ENCODE results near the gene KDM2A.

Gene KDM2A

GRCh38 chr11:67306769-67307544 is 187.9 kb downstream of the KDM2A start:
- no peak for DNase-seq

- no peak for DNase-seq
Observed at GRCh38 chr11:67307545-67308001, 188.5 kb downstream of the KDM2A start.

Data from activated CD4-positive, alpha-beta T cell treated with anti-CD3 and anti-CD28 coated beads, Interleukin-2, amount 50 U/mL, for 4 hours (primary cell).